ENCODE measurements around the gene LYSET.

The LYSET gene

DNA sequence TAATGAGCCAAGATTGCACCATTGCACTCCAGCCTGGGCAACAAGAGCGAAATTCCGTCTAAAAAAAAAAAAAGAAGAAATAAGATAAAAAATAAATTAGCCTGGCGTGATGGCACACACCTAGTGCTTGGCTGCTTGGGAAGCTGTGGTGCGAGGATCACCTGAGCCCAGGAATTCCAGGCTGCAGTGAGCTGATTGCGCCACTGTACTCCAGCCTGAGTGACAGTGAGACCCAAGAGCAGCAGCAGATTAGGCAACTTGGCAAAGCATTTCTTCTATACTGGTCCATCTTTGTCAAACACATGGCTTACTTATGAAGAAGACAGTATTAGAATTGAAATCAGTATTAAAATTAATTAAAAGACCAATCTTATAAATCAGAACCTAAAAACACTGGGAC is 15.4 kb downstream of the LYSET start:
- H3K4me3 ChIP-seq (ENCODE audit: low read depth, low read length): no peak overlapping the region
- TF ChIP-seq, protein P1, sequence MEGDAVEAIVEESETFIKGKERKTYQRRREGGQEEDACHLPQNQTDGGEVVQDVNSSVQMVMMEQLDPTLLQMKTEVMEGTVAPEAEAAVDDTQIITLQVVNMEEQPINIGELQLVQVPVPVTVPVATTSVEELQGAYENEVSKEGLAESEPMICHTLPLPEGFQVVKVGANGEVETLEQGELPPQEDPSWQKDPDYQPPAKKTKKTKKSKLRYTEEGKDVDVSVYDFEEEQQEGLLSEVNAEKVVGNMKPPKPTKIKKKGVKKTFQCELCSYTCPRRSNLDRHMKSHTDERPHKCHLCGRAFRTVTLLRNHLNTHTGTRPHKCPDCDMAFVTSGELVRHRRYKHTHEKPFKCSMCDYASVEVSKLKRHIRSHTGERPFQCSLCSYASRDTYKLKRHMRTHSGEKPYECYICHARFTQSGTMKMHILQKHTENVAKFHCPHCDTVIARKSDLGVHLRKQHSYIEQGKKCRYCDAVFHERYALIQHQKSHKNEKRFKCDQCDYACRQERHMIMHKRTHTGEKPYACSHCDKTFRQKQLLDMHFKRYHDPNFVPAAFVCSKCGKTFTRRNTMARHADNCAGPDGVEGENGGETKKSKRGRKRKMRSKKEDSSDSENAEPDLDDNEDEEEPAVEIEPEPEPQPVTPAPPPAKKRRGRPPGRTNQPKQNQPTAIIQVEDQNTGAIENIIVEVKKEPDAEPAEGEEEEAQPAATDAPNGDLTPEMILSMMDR (IDR thresholded peaks at IDR 0.05; ENCODE audit: borderline replicate concordance, insufficient read depth, low read depth, low read length): no peak

DNA sequence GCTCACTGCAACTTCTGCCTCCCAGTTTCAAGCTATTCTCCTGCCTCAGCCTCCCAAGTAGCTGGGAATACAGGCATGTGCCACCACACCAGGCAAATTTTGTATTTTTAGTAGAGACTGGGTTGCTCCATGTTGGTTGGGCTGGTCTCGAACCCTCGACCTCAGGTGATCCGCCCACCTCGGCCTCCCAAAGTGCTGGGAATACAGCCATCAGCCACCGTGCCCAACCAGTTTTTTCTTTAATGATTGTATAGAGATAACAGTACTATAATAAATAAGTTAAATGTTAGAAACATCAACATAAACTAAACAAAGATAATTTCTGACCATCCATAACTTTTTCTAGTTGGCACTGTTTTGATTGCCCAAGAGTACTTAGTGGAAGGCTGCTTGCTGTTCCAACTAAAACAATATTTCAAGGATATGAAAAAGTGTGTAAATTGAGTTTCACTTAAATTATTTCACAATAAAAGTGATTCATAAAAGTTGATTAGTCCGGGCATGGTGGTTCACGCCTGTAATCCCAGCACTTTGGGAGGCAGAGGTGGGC is 16.1 kb downstream of the LYSET start:
- TF ChIP-seq, protein P1 (IDR thresholded peaks at IDR 0.05; ENCODE audit: borderline replicate concordance, insufficient read depth, low read depth, low read length): no peak

DNA sequence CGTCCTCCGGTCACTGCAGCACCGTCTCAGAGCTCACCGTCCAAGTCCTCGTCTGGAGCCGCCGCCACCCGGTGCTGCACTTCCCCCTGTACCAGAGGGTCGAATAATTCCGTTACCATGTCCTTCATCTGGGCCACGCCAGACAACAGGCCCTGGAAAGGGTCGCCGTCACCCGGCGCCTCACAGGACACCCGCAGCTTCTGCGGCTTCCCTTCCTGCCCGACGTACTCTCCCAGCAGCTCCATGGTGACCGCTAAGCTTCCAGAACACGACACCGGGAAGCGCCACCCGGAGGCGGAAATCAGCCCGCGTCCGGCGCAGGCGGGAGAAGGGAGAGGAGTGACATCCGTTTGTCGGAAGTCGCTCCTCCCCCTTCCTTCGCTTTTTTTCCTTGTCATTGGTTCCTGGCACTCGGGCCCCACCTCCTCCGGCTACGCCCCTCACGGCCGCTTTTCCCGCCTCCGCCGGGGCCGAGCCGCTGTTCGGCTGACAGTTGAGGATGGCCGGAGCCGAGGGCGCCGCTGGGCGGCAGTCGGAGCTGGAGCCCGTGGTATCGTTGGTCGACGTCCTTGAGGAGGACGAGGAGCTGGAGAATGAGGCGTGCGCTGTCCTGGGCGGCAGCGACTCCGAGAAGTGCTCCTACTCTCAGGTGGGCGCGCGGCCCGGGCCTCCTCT is 21.8 kb downstream of the LYSET start, which contains the start of the genes GON7 and UBR7:
Gene GON7 (minus strand): TSS at position 273 of the 675 bp plus-strand sequence. CDS start 28 bp downstream, at position 245.
Gene UBR7 (plus strand): TSS at position 464 of the 675 bp plus-strand sequence. CDS start 36 bp downstream, at position 500.
- TF ChIP-seq, protein P1 (IDR thresholded peaks at IDR 0.05; ENCODE audit: borderline replicate concordance, insufficient read depth, low read depth, low read length): no peak

More for the DNA sequence above, 16.1 kb downstream of the LYSET start:
- no peak overlapping the region for H3K4me3 ChIP-seq (ENCODE audit: low read depth, low read length)

DNA sequence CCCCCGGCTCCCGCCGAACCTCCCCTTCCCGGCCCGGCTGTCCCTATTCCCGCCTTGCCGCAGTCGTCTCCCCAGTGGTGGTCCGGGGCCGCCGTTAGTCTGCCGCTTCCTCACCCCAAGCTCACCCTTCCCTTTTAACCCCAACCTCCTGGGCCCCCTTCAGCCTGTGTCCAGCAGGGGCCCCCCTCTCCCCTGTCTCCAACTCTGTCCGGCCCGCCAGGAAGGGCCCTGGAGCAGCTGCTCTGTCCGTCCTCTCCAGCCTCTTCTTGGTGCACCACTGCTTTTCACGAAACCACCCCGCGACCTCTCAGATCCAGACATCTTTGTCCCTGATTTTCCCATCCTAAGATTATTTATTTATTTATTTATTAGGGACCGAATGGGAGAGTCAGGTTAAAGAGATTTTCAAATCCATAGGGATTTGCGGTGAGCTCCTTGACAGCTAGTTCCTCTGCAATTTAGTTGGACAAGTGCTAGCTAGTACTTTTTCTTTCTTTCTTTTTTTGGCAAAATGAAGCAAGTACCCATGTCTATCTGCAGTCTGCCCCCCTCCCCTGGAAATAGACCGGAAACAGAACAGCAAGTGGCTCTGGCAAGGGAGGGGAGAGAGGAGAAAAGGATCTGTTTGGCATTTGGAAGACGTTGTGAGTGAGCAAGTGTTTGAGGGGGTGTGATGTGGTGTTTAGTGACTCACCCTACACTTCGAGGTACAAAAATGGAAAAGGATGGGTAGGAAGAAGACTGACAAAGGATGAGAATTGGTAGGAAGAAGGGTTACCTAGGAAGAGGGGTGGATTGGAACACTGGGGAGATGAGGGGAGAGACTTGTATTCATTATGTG is 22.6 kb downstream of the LYSET start:
- TF ChIP-seq, protein P1 (IDR thresholded peaks at IDR 0.05; ENCODE audit: borderline replicate concordance, insufficient read depth, low read depth, low read length): peak; percentile 44

More for the DNA sequence above, 21.8 kb downstream of the LYSET start, which contains the start of the genes GON7 and UBR7:
- peak within 1 kb of the TSS; percentile 84 for H3K4me3 ChIP-seq (ENCODE audit: low read depth, low read length)

DNA sequence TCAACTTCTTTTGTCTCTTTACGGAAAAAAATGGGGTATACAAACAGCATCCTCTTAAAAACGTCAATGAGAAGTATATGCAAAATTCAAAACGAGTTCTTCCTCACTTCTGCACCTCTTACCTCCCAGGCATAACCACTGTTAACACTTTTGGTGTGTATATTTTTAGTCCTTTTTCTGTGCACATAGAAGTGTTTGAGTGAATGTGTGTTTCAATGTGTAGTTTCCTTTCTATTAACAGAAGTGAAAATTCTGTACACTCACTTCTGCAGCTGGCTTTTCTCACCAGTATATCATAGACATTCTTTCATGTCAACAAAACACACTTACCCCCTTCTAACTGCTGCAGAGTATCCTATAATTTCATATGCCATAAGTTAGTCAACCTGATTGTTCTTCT is 27.3 kb downstream of the LYSET start:
- TF ChIP-seq, protein P1 (IDR thresholded peaks at IDR 0.05; ENCODE audit: borderline replicate concordance, insufficient read depth, low read depth, low read length): no peak
- H3K4me3 ChIP-seq (ENCODE audit: low read depth, low read length): no peak overlapping the region

More for the DNA sequence above, 22.6 kb downstream of the LYSET start:
- peak overlapping the region; percentile 84 for H3K4me3 ChIP-seq (ENCODE audit: low read depth, low read length)

DNA sequence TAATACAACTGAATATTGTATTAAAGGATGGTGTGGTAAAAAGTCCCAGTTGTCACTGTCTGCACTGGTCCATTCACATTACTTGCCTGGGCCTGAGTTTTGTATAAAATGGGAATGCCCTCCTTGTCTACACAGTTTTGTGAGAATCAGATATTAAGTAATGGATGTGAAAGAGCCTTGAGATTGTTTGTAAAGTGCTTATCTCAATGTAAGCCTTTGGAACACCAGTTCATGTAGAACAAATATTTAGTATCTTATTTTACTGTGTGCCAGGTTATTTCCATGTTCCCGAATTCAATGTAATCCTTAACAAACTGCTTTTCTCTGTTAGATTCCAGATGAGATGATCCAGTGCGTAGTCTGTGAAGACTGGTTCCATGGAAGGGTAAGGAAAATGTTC is 29.5 kb downstream of the LYSET start:
- H3K4me3 ChIP-seq (ENCODE audit: low read depth, low read length): no peak overlapping the region
- TF ChIP-seq, protein P1 (IDR thresholded peaks at IDR 0.05; ENCODE audit: borderline replicate concordance, insufficient read depth, low read depth, low read length): no peak
